ENCODE results near the gene CYP26B1. TPM values are rescaled to one million over a fixed set of nuclear protein-coding genes. Genes with fewer than 3 reads are reported as not detected.

CYP26B1 gene
- total RNA-seq, 1 experiment from 2014 or later, result 0.42 TPM

DNA sequence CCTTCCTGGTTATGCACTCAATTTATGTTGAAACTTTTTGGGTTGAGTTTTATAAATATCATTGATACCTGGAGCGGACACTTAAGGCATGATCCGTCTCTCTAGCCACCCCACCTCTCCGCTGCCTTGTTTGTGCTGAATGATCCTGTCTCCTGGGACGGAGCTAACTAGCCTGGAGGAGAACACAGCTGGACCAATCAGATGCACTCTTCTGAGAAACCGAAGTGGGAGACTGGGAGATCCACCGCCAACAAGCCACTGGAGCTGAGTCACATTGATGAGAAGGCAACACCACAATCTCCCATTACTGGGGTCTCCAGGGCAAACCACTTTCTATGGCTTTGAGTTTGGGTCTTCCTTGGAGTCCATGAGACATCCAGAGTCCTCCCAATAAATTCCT, 29.3 kb downstream of the CYP26B1 start:
- DNase-seq (ENCODE audit: low spot score) (no peak), ATAC-seq (no peak)
- ChIA-PET POLR2A (no interaction called here), CTCF (interaction anchor here (0.7 to 1.0 kb wide), 2 partner anchors 217 to 561 kb away, joined by 3 read pairs; no protein-coding TSS in a partner anchor)
- H3K27ac Mint-ChIP-seq, result no peak overlapping the region
- H3K27me3 Mint-ChIP-seq (ENCODE audit: low read depth), result no peaks in the 10 kb centered on the region; the same call in none of the 2 replicates
- H3K4me1 Mint-ChIP-seq, result peaks cover 3% of the 10 kb centered on the region; the same call in 1 of the 2 replicates
- no peak overlapping the region for H3K4me3 Mint-ChIP-seq
- TF ChIP-seq NFYB (CRISPR knock-in tag; conservative IDR thresholded peaks at IDR 0.05; ENCODE audit: low read depth), result no peak
- TF ChIP-seq ZNF219 (CRISPR knock-in tag; IDR thresholded peaks at IDR 0.05; ENCODE audit: borderline replicate concordance), result no peak
- no peak for TF ChIP-seq ZNF423 (CRISPR knock-in tag; IDR thresholded peaks at IDR 0.05)
- no peak for TF ChIP-seq ATF1 (CRISPR knock-in tag; IDR thresholded peaks at IDR 0.05)
- no peak for TF ChIP-seq ZNF416 (CRISPR knock-in tag; IDR thresholded peaks at IDR 0.05)
- no peak for TF ChIP-seq TEAD4 (CRISPR knock-in tag; IDR thresholded peaks at IDR 0.05)
- TF ChIP-seq, protein P1, sequence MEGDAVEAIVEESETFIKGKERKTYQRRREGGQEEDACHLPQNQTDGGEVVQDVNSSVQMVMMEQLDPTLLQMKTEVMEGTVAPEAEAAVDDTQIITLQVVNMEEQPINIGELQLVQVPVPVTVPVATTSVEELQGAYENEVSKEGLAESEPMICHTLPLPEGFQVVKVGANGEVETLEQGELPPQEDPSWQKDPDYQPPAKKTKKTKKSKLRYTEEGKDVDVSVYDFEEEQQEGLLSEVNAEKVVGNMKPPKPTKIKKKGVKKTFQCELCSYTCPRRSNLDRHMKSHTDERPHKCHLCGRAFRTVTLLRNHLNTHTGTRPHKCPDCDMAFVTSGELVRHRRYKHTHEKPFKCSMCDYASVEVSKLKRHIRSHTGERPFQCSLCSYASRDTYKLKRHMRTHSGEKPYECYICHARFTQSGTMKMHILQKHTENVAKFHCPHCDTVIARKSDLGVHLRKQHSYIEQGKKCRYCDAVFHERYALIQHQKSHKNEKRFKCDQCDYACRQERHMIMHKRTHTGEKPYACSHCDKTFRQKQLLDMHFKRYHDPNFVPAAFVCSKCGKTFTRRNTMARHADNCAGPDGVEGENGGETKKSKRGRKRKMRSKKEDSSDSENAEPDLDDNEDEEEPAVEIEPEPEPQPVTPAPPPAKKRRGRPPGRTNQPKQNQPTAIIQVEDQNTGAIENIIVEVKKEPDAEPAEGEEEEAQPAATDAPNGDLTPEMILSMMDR (IDR thresholded peaks at IDR 0.05), result no peak
- TF ChIP-seq RELA (CRISPR knock-in tag; IDR thresholded peaks at IDR 0.05; ENCODE audit: borderline replicate concordance), result no peak
- TF ChIP-seq ZNF317 (CRISPR knock-in tag; IDR thresholded peaks at IDR 0.05; ENCODE audit: borderline replicate concordance, low read depth), result no peak
- TF ChIP-seq HMGXB4 (CRISPR knock-in tag; IDR thresholded peaks at IDR 0.05), result no peak
- no peak for TF ChIP-seq CREB1 (CRISPR knock-in tag; IDR thresholded peaks at IDR 0.05)
- no peak for TF ChIP-seq ETV6 (CRISPR knock-in tag; IDR thresholded peaks at IDR 0.05)
- TF ChIP-seq SOX15 (CRISPR knock-in tag; IDR thresholded peaks at IDR 0.05), result no peak
- TF ChIP-seq GRHL2 (CRISPR knock-in tag; IDR thresholded peaks at IDR 0.05; ENCODE audit: insufficient replicate concordance, severe bottlenecking), result no peak
- no peak for TF ChIP-seq EMX1 (CRISPR knock-in tag; IDR thresholded peaks at IDR 0.05)
- TF ChIP-seq ZNF121 (CRISPR knock-in tag; IDR thresholded peaks at IDR 0.05), result no peak
- TF ChIP-seq ZMAT4 (CRISPR knock-in tag; IDR thresholded peaks at IDR 0.05), result no peak
- TF ChIP-seq E2F5 (CRISPR knock-in tag; IDR thresholded peaks at IDR 0.05), result no peak
- no peak for TF ChIP-seq ZNF425 (CRISPR knock-in tag; conservative IDR thresholded peaks at IDR 0.05)
- TF ChIP-seq, protein P2, sequence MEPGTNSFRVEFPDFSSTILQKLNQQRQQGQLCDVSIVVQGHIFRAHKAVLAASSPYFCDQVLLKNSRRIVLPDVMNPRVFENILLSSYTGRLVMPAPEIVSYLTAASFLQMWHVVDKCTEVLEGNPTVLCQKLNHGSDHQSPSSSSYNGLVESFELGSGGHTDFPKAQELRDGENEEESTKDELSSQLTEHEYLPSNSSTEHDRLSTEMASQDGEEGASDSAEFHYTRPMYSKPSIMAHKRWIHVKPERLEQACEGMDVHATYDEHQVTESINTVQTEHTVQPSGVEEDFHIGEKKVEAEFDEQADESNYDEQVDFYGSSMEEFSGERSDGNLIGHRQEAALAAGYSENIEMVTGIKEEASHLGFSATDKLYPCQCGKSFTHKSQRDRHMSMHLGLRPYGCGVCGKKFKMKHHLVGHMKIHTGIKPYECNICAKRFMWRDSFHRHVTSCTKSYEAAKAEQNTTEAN (CRISPR knock-in tag; IDR thresholded peaks at IDR 0.05), result no peak
- H3K9me3 Mint-ChIP-seq, result peaks cover 6% of the 10 kb centered on the region; the same call in 1 of the 2 replicates
- H3K36me3 Mint-ChIP-seq, result no peaks in the 10 kb centered on the region

Data from WTC11 (cell line).